Neural cell (in vitro differentiated cells): Measurements from ENCODE around the gene AHNAK2. TPM values are rescaled to one million over a fixed set of nuclear protein-coding genes. Genes with fewer than 3 reads are reported as not detected.

ENCODE experiments used
- H2AFZ ChIP-seq: fragments of 200-600, 300-800 bp; sonication (generic), shearing (Covaris generic); 2 replicates; pipeline ENCODE4 v1.6.0; 2014; ENCODE audit warnings: low read depth, mild to moderate bottlenecking, antibody characterized with exemption, low read length, moderate library complexity
- H3F3A ChIP-seq: fragments of 200-600 bp; shearing (Covaris generic); 2 replicates; pipeline ENCODE4 v1.6.1; 2016; ENCODE audit warnings: mild to moderate bottlenecking, moderate library complexity, mixed read lengths, antibody characterized with exemption, low read length; ENCODE audit not compliant: insufficient read depth, poor library complexity, severe bottlenecking
- H3K27ac ChIP-seq: fragments of 200-600, 300-800 bp; sonication (generic), shearing (Covaris generic); 2 replicates; pipeline ENCODE4 v1.5.1; 2014; ENCODE audit warnings: mild to moderate bottlenecking, low read length, moderate library complexity
- H3K27me3 ChIP-seq: fragments of 300-800, 200-600 bp; sonication (generic), shearing (Covaris generic); 2 replicates; pipeline ENCODE4 v1.6.0; 2014; ENCODE audit warnings: mild to moderate bottlenecking, low read depth, low read length, moderate library complexity; ENCODE audit not compliant: insufficient read depth
- H3K36me3 ChIP-seq: fragments of 300-800, 200-600 bp; sonication (generic), shearing (Covaris generic); 2 replicates; pipeline ENCODE4 v1.5.1; 2014; ENCODE audit warnings: mild to moderate bottlenecking, antibody characterized with exemption, low read length, moderate library complexity; ENCODE audit not compliant: insufficient read depth
- H3K4me2 ChIP-seq: fragments of 300-800, 200-600 bp; sonication (generic), shearing (Covaris generic); 2 replicates; pipeline ENCODE4 v1.6.0; 2014; ENCODE audit warnings: mild to moderate bottlenecking, low read length
- H3K4me3 ChIP-seq: fragments of 300-800, 200-600 bp; sonication (generic), shearing (Covaris generic); 2 replicates; pipeline ENCODE4 v1.5.1; 2014; ENCODE audit warnings: mild to moderate bottlenecking, low read length, moderate library complexity
- H3K79me2 ChIP-seq: fragments of 200-600 bp; shearing (Covaris generic); replicated peaks from 2 replicates; pipeline ENCODE4 v1.6.0; 2014; ENCODE audit warnings: mild to moderate bottlenecking, low read length, moderate library complexity; ENCODE audit not compliant: insufficient read depth
- H3K9ac ChIP-seq: fragments of 300-800, 200-600 bp; sonication (generic), shearing (Covaris generic); 2 replicates; pipeline ENCODE4 v1.6.1; 2016; ENCODE audit warnings: mild to moderate bottlenecking, low read length, mixed read lengths
- H3K9me2 ChIP-seq: fragments of 200-600 bp; shearing (Covaris generic); 2 replicates; pipeline ENCODE4 v1.6.1; 2016; ENCODE audit warnings: mild to moderate bottlenecking, low read length, mixed read lengths; ENCODE audit not compliant: insufficient read depth
- H3K9me3 ChIP-seq: fragments of 200-600, 300-800 bp; sonication (generic), shearing (Covaris generic); 2 replicates; pipeline ENCODE4 v1.6.1; 2016; ENCODE audit warnings: mild to moderate bottlenecking, mixed run types, low read length, moderate library complexity, mixed read lengths
- H4K20me1 ChIP-seq: fragments of 200-600 bp; shearing (Covaris generic); 2 replicates; pipeline ENCODE4 v1.6.1; 2016; ENCODE audit warnings: mild to moderate bottlenecking, mixed run types; ENCODE audit not compliant: insufficient read depth
- CTCF ChIP-seq: fragments of 450-650 bp; IDR thresholded peaks from 2 replicates; pipeline ENCODE4 v1.5.1; 2014; ENCODE audit warnings: antibody characterized with exemption, mild to moderate bottlenecking, moderate library complexity; ENCODE audit not compliant: poor library complexity, severe bottlenecking
- EP300 ChIP-seq: fragments of 450-650 bp; conservative IDR thresholded peaks from 2 replicates; pipeline ENCODE4 v1.6.1; 2014; ENCODE audit warnings: antibody characterized with exemption, mild to moderate bottlenecking, moderate library complexity; ENCODE audit not compliant: poor library complexity, severe bottlenecking
- EZH2 ChIP-seq: fragments of 200-600, 300-800 bp; shearing (Covaris generic), sonication (generic); IDR thresholded peaks from 2 replicates; pipeline ENCODE4 v1.6.1; 2014; ENCODE audit warnings: antibody characterized with exemption, low read length, borderline replicate concordance, mild to moderate bottlenecking; ENCODE audit not compliant: insufficient read depth, poor library complexity, severe bottlenecking
- MXI1 ChIP-seq: fragments of 450-650 bp; conservative IDR thresholded peaks from 2 replicates; pipeline ENCODE4 v1.6.1; 2014; ENCODE audit warnings: antibody characterized with exemption, mild to moderate bottlenecking; ENCODE audit not compliant: poor library complexity, severe bottlenecking
- POLR2AphosphoS5 ChIP-seq: IDR thresholded peaks from 2 replicates; pipeline ENCODE4 v1.6.1; 2012
- RAD21 ChIP-seq: fragments of 450-650 bp; conservative IDR thresholded peaks from 2 replicates; pipeline ENCODE4 v1.6.1; 2014; ENCODE audit warnings: antibody characterized with exemption, mild to moderate bottlenecking, moderate library complexity
- REST ChIP-seq: IDR thresholded peaks from 2 replicates; pipeline ENCODE4 v1.6.1; 2012; ENCODE audit warnings: borderline replicate concordance
- SMC3 ChIP-seq: fragments of 450-650 bp; conservative IDR thresholded peaks from 2 replicates; pipeline ENCODE4 v1.6.1; 2014; ENCODE audit warnings: antibody characterized with exemption, mild to moderate bottlenecking, moderate library complexity; ENCODE audit not compliant: poor library complexity
- TAF1 ChIP-seq: IDR thresholded peaks from 2 replicates; pipeline ENCODE4 v1.6.1; 2012; ENCODE audit warnings: low read depth
- polyA plus RNA-seq: library from polyadenylated mRNA; depleted of rRNA; stranded (reverse); fragments of >200 nt; gene quantifications from 2 replicates; pipeline ENCODE4 v1.2.3, GENCODE V29; 2014

AHNAK2 gene
- polyA plus RNA-seq, 1 donor from 2014 or later, result 1.4 TPM

GRCh38 chr14:104955396-104955770 lies 22.8 kb downstream of the AHNAK2 start:
- Histone ChIP-seq H3K9me3 (no peaks in the 10 kb centered on the region), H3K4me3 (no peak overlapping the region), H3F3A (no peaks in the 10 kb centered on the region), H3K9me2 (no peaks in the 10 kb centered on the region), H3K79me2 (no peaks in the 10 kb centered on the region), H3K27ac (no peak overlapping the region), H3K27me3 (no peaks in the 10 kb centered on the region), H3K9ac (no peak overlapping the region), H3K4me2 (no peak overlapping the region), H4K20me1 (no peaks in the 10 kb centered on the region), H2AFZ (no peak overlapping the region), H3K36me3 (no peaks in the 10 kb centered on the region)
- no peak for TF ChIP-seq EP300
- no peak for TF ChIP-seq REST
- TF ChIP-seq CTCF, result no peak
- TF ChIP-seq POLR2AphosphoS5, result no peak
- TF ChIP-seq MXI1, result no peak
- TF ChIP-seq RAD21, result no peak
- TF ChIP-seq TAF1, result no peak
- TF ChIP-seq EZH2, result no peak
- TF ChIP-seq SMC3, result no peak

DNA sequence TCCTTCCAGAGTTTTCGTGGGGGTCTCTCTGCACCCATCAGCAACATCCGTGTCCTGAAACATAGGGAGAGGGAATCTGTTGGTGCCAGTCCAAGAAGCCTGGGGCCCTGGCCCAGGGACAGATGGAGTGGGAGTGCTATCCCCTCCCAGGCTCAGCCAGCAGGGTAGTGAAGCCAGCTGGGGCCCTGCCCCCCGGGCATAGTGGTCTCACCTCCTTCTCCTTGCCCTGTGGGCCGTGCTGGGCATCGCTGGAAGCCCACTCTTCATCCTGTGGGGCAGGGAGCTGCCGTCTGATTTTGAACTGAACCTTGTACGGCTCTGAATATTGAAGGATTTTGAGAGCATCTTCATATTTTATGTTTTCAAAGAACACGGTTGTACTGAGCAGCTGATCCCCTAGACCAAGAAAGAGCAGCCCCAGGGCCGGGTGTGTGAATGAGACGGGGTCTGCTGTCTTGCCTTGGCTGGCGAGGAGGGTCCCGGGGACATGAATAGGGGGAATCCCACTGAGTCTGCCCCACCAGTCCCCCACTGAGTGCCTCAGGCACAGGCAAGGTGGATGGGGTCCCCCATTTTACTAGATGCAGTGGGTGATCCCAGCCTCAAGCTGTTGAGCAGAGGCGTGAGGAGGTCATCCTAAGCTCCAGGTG lies 23.3 kb downstream of the AHNAK2 start:
- no peak overlapping the region for H3K9ac ChIP-seq
- H4K20me1 ChIP-seq, result no peaks in the 10 kb centered on the region
- H3K9me2 ChIP-seq, result no peaks in the 10 kb centered on the region
- no peaks in the 10 kb centered on the region for H3K27me3 ChIP-seq
- no peaks in the 10 kb centered on the region for H3K36me3 ChIP-seq
- no peak overlapping the region for H2AFZ ChIP-seq
- H3K4me3 ChIP-seq, result no peak overlapping the region
- no peaks in the 10 kb centered on the region for H3F3A ChIP-seq
- H3K79me2 ChIP-seq, result no peaks in the 10 kb centered on the region
- no peak for TF ChIP-seq SMC3
- TF ChIP-seq EP300, result no peak
- H3K9me3 ChIP-seq, result no peaks in the 10 kb centered on the region
- H3K4me2 ChIP-seq, result no peak overlapping the region
- H3K27ac ChIP-seq, result no peak overlapping the region
